Activated CD8-positive, alpha-beta memory T cell treated with anti-CD3 and anti-CD28 coated beads, Interleukin-2, amount 50 U/mL, for 1 hour (primary cell): Measurements from ENCODE around the gene SLC2A13.
"Not testable (repeated sequence)": the region's sequence is repeated elsewhere in the genome, so short reads cannot be mapped to it uniquely, and the experiment has no call there.

Source experiments
- DNase-seq: peaks from one replicate; pipeline ENCODE4 v3.0.0-alpha.2; 2020; ENCODE audit errors: extremely low read depth

Gene SLC2A13

GRCh38 chr12:40104461-40105264, 1.2 kb downstream of the SLC2A13 start:
- no peak for DNase-seq

- DNase-seq, result no peak
Observed at GRCh38 chr12:40103043-40103442, 2.8 kb downstream of the SLC2A13 start.

GRCh38 chr12:40101747-40102146, 4.1 kb downstream of the SLC2A13 start:
- DNase-seq, result no peak

- DNase-seq, result no peak
Observed at GRCh38 chr12:40099423-40099853, 6.4 kb downstream of the SLC2A13 start.

- no peak for DNase-seq
Observed at GRCh38 chr12:40098406-40099145, 7.3 kb downstream of the SLC2A13 start.

- DNase-seq, result no peak
Observed at GRCh38 chr12:40093512-40093911, 12.4 kb downstream of the SLC2A13 start.

- no peak for DNase-seq
Observed at GRCh38 chr12:40086471-40086870, 19.4 kb downstream of the SLC2A13 start.

- DNase-seq, result no peak
Observed at GRCh38 chr12:40078266-40078665, 27.6 kb downstream of the SLC2A13 start.

GRCh38 chr12:40075458-40075857, 30.4 kb downstream of the SLC2A13 start:
- DNase-seq, result no peak

GRCh38 chr12:40068416-40068815, 37.5 kb downstream of the SLC2A13 start:
- no peak for DNase-seq

GRCh38 chr12:40065636-40066035, 40.2 kb downstream of the SLC2A13 start:
- DNase-seq, result no peak

GRCh38 chr12:40063414-40063813, 42.5 kb downstream of the SLC2A13 start:
- DNase-seq, result no peak

GRCh38 chr12:40058721-40059190, 47.1 kb downstream of the SLC2A13 start:
- DNase-seq, result no peak

GRCh38 chr12:40056373-40056772, 49.5 kb downstream of the SLC2A13 start:
- no peak for DNase-seq

- DNase-seq, result no peak
Observed at GRCh38 chr12:40055776-40056175, 50.1 kb downstream of the SLC2A13 start.

GRCh38 chr12:40055228-40055579, 50.7 kb downstream of the SLC2A13 start:
- no peak for DNase-seq

GRCh38 chr12:40054555-40055227, 51.2 kb downstream of the SLC2A13 start:
- DNase-seq, result no peak

- DNase-seq, result no peak
Observed at GRCh38 chr12:40049268-40049667, 56.6 kb downstream of the SLC2A13 start.

GRCh38 chr12:40047002-40047401, 58.9 kb downstream of the SLC2A13 start:
- DNase-seq, result not testable (repeated sequence)

- no peak for DNase-seq
Observed at GRCh38 chr12:40045656-40046055, 60.2 kb downstream of the SLC2A13 start.

- DNase-seq, result no peak
Observed at GRCh38 chr12:40044396-40044795, 61.5 kb downstream of the SLC2A13 start.

- no peak for DNase-seq
Observed at GRCh38 chr12:40039598-40039997, 66.3 kb downstream of the SLC2A13 start.
